SU-DHL-6 (cell line): ENCODE measurements around the gene OAS1.

Experiments
- H2AFZ ChIP-seq: fragments of 200-600 bp; sonication (generic); 2 replicates; pipeline ENCODE4 v1.6.1; 2014; ENCODE audit warnings: low read depth, mild to moderate bottlenecking, moderate library complexity, mixed read lengths, antibody characterized with exemption, low read length; ENCODE audit not compliant: severe bottlenecking
- H3F3A ChIP-seq: fragments of 200-600 bp; shearing (Covaris generic); 2 replicates; pipeline ENCODE4 v1.6.0; 2016; ENCODE audit warnings: antibody characterized with exemption, mild to moderate bottlenecking; ENCODE audit not compliant: insufficient read depth
- H3K27ac ChIP-seq: fragments of 200-600 bp; sonication (generic); 2 replicates; pipeline ENCODE4 v1.5.1; 2016; ENCODE audit warnings: low read depth, mild to moderate bottlenecking, low read length, moderate library complexity, mixed read lengths
- H3K27me3 ChIP-seq: fragments of 200-600 bp; sonication (generic), shearing (Covaris generic); 2 replicates; pipeline ENCODE4 v1.6.0; 2014; ENCODE audit warnings: mild to moderate bottlenecking, low read length
- H3K36me3 ChIP-seq: fragments of 200-600 bp; sonication (generic); 2 replicates; pipeline ENCODE4 v1.6.1; 2014; ENCODE audit warnings: mild to moderate bottlenecking, low read length, mixed read lengths
- H3K4me2 ChIP-seq: fragments of 300-600, 200-600 bp; shearing (Covaris generic), sonication (generic); 2 replicates; pipeline ENCODE4 v1.6.0; 2014; ENCODE audit warnings: low read length, low read depth, mild to moderate bottlenecking; ENCODE audit not compliant: poor library complexity, severe bottlenecking
- H3K4me3 ChIP-seq: fragments of 200-600 bp; sonication (generic); 2 replicates; pipeline ENCODE4 v1.5.1; 2014; ENCODE audit warnings: antibody characterized with exemption, low read length, mild to moderate bottlenecking, mixed read lengths; ENCODE audit not compliant: insufficient read depth, poor library complexity, severe bottlenecking
- H3K79me2 ChIP-seq: fragments of 200-600 bp; sonication (generic); 2 replicates; pipeline ENCODE4 v1.6.1; 2014; ENCODE audit warnings: mild to moderate bottlenecking, low read length, moderate library complexity; ENCODE audit not compliant: insufficient read depth
- H3K9ac ChIP-seq: fragments of 200-600 bp; sonication (generic); 2 replicates; pipeline ENCODE4 v1.7.0; 2014; ENCODE audit warnings: mild to moderate bottlenecking, low read length
- H3K9me2 ChIP-seq: fragments of 200-600 bp; sonication (generic); replicated peaks from 2 replicates; pipeline ENCODE4 v1.6.1; 2014; ENCODE audit warnings: low read length; ENCODE audit not compliant: insufficient read depth
- H3K9me3 ChIP-seq: fragments of 200-600 bp; sonication (generic); 2 replicates; pipeline ENCODE4 v1.6.1; 2014; ENCODE audit warnings: low read length, mixed read lengths; ENCODE audit not compliant: insufficient read depth
- H4K20me1 ChIP-seq: fragments of 200-600 bp; sonication (generic); 2 replicates; pipeline ENCODE4 v1.6.1; 2014; ENCODE audit warnings: low read depth, mild to moderate bottlenecking, antibody characterized with exemption, low read length, moderate library complexity, mixed read lengths
- CTCF ChIP-seq: fragments of 200-600 bp; sonication (generic); IDR thresholded peaks from one replicate; pipeline ENCODE4 v1.5.1; 2017; ENCODE audit warnings: antibody characterized with exemption, mild to moderate bottlenecking, low read length, moderate library complexity; ENCODE audit not compliant: insufficient read depth, poor library complexity, severe bottlenecking
- EZH2phosphoT487 ChIP-seq: fragments of 200-600 bp; sonication (generic), shearing (Covaris generic); conservative IDR thresholded peaks from 2 replicates; pipeline ENCODE4 v1.6.1; 2018; ENCODE audit warnings: mild to moderate bottlenecking, antibody characterized with exemption, low read length, moderate library complexity, mixed read lengths

OAS1 gene

DNA sequence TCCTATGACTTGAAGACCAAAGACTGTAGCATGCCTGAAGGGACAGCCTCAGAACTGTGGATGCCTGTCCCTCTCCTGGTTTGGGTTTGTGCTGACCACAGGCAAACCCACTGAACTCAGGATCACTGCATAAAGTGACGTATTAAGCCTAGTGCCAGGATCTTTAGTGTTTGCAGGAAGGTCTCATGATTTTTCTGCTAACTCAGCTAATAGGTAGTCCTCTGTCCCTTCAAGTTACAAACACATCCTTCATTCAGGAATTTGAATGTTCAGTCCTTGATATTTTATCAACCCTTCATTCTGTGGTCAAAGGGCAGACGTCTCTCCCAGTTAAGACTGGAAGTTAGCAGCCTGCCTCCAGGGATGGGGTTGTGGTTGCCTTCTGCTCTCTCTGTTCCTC lies 21.2 kb downstream of the OAS1 start:
- Histone ChIP-seq H3K9me2 (no peaks in the 10 kb centered on the region), H4K20me1 (no peaks in the 10 kb centered on the region), H3K4me3 (no peak overlapping the region), H3K9ac (no peak overlapping the region), H3K27ac (no peak overlapping the region), H3K36me3 (no peaks in the 10 kb centered on the region), H3K4me2 (no peak overlapping the region), H3K79me2 (no peaks in the 10 kb centered on the region), H3K9me3 (no peaks in the 10 kb centered on the region), H3K27me3 (no peaks in the 10 kb centered on the region), H2AFZ (no peak overlapping the region), H3F3A (no peaks in the 10 kb centered on the region)
- TF ChIP-seq CTCF (no peak), EZH2phosphoT487 (no peak)

DNA sequence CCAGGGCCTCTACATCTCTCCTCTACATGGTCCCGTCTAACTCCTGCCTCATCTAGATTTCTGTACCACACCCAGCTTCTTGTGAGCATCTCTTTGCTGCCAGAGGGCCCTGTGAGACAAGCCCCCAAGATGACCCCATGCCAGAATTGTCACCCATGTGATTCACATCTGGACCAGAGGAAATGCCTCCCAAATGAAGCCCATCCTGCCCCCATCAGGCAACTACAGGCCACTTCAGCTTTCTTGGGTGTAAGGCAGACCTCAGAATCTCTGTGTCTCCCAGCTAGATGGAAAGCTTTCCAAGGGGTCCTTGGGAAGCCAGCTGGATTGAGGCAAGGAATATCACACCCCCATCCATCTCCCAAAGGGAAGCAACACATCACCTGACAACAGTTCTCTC lies 22.2 kb downstream of the OAS1 start:
- no peak for TF ChIP-seq CTCF
- no peak for TF ChIP-seq EZH2phosphoT487
- Histone ChIP-seq H3K4me2 (no peak overlapping the region), H3K27me3 (no peaks in the 10 kb centered on the region), H2AFZ (no peak overlapping the region), H3K79me2 (no peaks in the 10 kb centered on the region), H3K36me3 (no peaks in the 10 kb centered on the region), H3F3A (no peaks in the 10 kb centered on the region), H3K4me3 (no peak overlapping the region), H3K9me2 (no peaks in the 10 kb centered on the region), H3K27ac (no peak overlapping the region), H4K20me1 (no peaks in the 10 kb centered on the region), H3K9me3 (no peaks in the 10 kb centered on the region), H3K9ac (no peak overlapping the region)

DNA sequence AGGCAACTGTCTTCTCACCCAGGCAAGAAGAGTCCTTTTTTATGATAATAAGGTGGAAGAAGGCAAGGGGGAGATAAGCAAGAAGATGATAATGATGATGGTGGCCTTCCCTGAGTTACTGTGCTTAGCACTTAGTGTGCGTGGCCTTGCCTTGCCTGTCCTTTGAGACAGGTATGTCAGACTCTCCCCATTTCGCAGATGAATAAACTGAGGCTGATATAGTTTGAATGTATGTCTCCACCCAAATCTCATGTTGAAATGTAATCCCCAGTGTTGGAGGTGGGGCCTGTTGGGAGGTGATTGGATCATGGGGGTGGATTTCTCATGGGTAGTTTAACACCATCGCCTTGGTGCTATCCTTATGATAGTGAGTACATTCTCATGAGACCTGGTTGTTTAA lies 23.0 kb downstream of the OAS1 start:
- Histone ChIP-seq H3K79me2 (no peaks in the 10 kb centered on the region), H3K9me2 (no peaks in the 10 kb centered on the region), H3F3A (no peaks in the 10 kb centered on the region), H2AFZ (no peak overlapping the region), H3K9ac (no peak overlapping the region), H3K27ac (no peak overlapping the region), H3K27me3 (no peaks in the 10 kb centered on the region), H3K36me3 (no peaks in the 10 kb centered on the region), H3K9me3 (no peaks in the 10 kb centered on the region), H3K4me3 (no peak overlapping the region), H3K4me2 (no peak overlapping the region), H4K20me1 (no peaks in the 10 kb centered on the region)
- TF ChIP-seq CTCF: no peak
- TF ChIP-seq EZH2phosphoT487: no peak

- H2AFZ ChIP-seq: no peak overlapping the region
- no peak overlapping the region for H3K9ac ChIP-seq
- H3K79me2 ChIP-seq: no peaks in the 10 kb centered on the region
- H3K27me3 ChIP-seq: no peaks in the 10 kb centered on the region
- no peaks in the 10 kb centered on the region for H3K9me2 ChIP-seq
- H3F3A ChIP-seq: no peaks in the 10 kb centered on the region
- H3K27ac ChIP-seq: no peak overlapping the region
- no peaks in the 10 kb centered on the region for H3K36me3 ChIP-seq
- no peak overlapping the region for H3K4me3 ChIP-seq
- H3K9me3 ChIP-seq: no peaks in the 10 kb centered on the region
- H3K4me2 ChIP-seq: no peak overlapping the region
- no peaks in the 10 kb centered on the region for H4K20me1 ChIP-seq
- no peak for TF ChIP-seq EZH2phosphoT487
- TF ChIP-seq CTCF: no peak
Measured at GRCh38 chr12:112930350-112930749, 23.6 kb downstream of the OAS1 start.
